NK-92 (cell line): ENCODE data around the gene CRKL.

Source experiments
- DNase-seq: peaks from one replicate; lab custom pipeline; 2025; ENCODE audit not compliant: unreplicated experiment; lab: John Stamatoyannopoulos, UW

CRKL gene

DNA sequence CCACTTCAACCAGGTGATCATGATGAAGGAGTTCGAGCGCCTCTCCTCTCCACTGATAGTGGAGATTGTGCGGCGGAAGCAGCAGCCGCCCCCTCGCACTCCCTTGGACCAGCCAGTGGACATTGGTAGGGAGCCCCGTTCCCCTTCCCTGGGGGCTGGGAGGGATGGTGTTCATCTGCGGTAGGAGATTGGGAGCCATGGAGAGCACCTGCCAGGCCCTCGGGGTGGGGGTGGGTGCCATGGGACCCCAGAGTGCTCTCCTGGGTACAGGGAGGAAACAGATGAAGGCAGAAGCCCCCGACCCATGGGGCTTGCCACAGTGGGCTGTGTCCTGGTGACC, 77.7 kb downstream of the CRKL start:
- no peak for DNase-seq

DNA sequence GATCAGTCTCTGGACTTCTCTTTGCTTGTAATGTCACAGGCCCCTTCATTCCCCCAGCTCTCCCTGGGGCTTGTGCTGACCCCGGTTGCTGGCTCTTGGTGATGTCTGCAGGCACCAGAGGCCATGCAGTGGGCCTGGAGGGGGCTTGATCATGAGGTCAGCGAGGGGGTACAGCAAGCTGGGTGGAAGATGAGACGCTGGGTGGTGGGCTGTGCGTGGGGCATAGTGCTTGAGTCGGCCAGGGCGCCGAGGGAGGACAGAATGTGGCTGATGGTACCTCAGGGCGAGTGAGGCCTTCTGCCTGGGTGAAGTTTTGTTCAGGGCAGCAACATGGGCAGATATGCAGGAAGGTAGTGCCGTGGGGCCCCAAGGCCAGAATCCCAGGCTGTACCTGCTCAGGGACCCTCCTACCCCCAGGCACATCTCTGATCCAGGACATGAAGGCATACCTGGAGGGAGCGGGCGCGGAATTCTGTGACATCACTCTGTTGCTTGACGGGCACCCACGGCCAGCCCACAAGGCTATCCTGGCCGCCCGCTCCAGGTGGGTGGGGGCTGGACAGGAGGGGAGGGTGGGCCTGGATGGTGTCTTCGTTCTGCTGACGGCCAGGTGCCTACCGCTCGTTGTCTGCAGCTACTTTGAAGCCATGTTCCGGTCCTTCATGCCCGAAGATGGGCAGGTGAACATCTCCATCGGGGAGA, 78.3 kb downstream of the CRKL start:
- no peak for DNase-seq

DNA sequence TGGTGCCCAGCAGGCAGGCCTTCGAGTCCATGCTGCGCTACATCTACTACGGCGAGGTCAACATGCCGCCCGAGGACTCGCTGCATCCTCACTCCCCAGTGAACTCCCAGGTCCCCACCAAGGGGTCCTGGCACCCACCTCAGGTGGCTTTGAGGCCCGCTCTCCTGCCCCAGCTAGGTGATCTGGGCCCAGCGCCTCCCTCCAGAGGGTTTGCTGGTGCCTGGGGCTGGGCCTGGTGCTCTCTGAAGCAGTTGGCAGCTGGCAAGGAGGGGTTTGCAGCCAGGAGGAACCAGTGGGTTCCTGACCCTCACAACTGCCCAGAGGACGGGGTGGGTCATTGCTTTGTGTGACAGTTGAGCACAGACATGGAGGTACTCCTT, 78.8 kb downstream of the CRKL start:
- DNase-seq: no peak

DNA sequence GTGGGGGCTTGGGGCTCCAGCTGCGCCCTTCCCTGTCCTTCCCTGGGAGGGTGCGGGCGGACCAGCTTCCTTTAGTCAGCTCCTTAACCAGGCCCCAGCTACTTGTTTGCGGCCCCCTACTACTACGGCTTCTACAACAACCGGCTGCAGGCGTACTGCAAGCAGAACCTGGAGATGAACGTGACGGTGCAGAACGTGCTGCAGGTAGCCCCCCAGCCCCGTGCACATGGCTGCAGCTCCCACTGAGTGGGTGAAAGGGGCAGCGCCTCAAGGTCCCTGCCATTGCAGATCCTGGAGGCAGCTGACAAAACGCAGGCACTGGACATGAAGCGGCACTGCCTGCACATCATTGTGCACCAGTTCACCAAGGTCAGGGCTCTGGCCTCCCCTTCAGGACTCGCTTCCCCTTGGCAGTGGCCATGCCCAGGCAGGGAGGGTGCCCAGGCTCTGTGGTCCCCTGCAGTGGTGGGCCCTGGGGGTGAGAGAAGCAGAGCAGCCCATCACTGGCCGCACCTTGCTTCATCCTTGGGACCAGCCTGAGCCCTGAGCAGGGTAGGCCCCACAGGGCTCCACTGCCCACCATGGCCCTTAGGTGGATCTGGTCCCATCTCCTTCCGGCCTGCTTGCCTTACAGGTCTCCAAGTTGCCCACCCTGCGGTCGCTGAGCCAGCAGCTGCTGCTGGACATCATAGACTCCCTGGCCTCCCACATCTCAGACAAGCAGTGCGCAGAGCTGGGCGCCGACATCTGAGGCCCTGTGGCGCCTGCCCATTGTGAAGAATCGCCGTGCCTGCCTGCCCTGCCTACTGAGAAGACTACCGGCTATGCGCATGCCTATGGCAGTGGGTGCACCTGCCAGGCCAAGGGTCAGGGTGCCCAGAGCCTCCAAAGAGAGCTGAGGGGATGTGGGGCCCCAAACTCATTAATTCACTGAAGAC, 79.7 kb downstream of the CRKL start:
- DNase-seq: no peak

DNA sequence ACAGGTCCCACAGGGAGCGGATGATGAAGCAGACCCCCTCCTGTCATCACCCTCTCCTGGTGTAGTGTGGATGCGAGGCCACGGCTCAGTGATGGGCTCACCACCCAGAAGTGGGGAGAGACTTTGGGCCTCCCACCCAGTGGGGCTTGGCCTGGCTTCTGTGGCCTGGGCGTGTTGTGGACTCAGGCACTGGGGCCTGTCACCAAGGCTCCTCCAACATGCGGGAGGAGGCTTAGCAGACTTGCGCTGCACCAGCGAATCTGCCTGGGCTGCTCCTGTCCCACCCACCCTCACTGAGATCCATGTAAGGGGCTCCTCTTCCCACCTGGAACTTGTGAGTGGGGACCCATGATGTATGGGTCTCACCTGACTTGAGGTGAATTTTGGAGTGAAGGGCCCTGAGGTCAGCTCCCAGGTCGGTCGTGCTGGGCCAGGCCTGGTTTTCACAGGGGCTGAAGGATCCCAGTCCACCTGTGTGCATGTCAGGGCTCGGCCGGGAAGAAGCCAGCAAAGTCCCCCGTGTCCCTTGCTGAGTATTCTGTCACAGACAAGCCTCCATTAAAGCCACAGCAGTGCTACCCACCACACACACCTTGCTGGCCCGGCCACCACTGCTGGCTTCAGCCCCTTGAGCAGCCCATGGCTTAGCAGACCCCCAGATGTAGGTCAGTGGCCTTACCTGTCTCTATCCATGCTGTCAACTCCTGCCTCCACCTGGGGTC, 80.5 kb downstream of the CRKL start:
- DNase-seq: no peak

DNA sequence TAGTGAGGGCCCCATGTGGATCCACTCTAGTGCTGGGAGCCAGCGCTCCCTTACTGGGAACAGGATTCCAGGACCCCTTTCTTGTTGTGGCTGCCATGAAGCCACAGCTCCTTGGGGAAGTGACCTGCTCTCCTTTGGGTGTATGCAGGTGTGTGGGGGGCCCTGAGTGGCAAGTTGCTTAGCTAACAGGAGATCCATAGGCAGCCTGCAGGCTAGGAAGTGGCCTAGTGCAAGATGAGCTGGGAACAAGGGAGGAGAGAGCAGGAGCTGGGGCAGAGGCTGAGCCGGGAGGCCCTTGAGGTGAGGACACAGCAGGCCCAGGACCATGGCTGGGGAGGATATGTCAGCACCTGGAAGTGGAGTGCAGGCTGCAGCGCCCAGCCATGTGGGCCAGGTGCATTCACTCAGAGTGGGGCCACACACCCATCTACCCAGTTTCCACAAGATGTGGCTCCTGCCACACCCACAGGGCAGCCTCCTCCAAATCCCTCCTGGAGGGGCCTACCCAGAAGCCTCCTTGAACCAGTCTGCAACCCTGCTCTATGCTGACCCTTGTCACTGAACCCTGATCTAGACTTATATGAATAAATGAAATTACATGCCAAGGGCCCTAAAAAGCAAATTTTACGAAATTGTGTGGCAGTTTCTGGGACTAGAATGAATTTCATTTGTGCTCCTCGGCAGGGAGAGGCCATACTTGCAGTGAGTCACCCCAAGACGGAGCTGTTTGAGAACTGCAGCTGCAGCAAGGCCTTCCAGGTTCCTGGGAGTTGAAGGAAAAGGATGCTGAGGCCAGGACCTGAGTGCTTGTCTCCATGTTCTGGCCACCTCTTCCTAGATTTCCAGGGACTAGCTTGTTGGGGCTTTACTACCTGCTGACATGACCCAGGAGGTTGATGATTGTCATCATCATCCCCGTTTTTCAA, 81.5 kb downstream of the CRKL start:
- no peak for DNase-seq

DNA sequence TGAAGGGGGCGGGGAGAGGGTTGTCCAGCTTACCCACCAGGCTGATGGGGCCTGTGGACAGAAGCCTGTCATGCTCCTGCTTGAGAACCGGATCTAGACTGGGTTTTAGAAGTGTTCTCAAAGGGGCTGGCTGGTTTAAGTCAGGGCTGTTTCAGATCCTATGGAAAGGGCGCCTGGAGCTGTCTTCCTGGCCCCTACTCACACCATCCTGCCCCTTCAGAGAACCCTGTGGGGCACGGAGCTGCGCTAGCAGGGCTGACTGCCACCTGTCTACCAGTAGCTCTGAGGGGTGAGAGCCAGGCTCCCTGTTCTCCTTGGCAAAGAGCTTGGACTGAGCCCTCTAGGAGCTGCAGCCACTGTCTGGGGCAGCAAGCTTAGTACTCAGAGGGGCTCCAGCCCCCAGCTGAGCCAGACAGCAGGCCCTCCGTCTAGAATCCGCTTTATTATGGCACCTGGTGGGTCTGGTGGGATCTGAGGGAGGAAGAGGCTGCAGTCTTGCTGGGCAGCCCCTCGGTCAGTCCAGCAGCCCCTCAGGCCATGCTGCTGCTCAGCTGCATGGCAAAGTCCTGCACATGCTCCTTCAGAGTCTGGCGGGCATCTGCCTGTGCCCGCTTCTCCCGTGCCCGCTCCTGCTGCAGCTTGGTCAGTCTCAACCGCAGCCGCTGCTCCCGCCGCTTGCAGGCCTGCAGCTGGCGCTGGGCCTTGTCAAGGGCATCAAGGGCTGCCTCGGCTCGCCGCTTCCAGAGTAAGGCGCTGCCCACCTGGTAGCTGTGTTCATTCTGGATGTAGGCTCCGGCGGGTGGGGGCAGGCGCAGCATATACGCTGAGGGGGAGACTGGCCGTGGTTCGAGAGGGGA, 82.4 kb downstream of the CRKL start:
- DNase-seq: no peak

DNA sequence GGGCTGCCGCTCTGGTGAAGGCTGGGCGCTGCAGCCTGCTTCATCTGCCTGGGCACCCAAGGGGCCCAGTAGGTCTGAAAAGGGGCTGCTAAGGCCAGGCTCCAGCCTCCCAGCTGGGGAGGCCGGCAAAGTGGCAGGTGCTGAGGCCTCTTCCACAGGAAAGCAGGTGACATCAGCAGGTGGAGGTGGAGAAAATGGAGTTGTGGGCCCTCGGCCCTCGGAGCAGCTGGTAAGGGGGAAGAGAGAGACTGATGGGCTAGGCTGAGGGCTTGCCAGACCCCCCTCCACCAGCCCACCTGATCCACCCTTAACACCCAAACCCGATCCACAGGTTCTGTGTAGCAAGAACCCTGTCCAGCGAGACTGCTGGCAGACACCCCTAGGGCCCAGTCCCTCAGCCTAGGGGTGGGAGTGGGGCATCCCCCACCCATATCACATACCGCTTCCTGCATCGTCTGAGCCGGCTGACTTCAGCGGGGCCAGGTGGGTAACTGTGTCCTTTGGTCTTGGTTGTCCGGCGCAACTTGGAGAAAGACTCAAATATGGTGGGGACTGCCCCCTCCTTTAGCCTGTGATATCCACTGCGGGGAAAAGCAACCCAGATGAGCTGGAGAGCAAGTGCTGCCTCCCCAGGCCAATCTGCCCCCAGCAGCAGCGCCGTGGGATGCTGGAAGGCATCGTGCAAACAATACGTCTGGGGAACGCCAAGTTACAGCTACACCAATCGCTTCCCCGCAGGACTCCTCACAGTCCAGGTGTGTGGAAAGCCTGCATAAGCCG, 83.2 kb downstream of the CRKL start:
- DNase-seq: no peak

DNA sequence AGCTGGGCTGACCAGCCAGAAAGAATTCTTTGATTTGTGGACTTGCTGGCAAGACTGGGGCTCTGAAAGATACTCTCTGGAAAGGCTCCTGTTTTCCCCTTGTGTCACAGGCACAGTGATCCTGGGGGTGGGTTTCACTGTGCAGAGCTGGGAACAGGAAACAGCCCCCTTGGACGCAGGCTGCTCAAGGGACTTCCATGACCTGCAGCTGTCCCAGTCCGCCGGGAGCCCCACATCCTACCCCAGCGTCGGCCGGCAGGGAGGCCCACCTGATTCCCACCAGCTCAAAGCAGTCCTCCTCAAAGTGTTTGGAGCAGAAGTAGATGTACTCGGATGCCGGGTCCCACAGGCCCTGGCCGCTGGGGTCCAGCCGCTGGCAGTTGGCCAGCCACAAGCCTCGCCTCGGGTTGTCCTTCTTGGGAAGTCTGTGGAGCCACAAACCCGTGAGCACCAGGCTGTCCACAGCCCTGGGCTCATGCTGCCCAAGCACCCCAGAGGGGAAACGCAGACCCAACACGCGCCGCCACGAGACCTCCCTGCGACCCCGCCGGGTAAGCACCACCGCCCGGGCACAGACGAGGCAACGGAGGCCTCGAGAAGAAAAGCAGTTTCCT, 83.9 kb downstream of the CRKL start:
- DNase-seq: no peak

DNA sequence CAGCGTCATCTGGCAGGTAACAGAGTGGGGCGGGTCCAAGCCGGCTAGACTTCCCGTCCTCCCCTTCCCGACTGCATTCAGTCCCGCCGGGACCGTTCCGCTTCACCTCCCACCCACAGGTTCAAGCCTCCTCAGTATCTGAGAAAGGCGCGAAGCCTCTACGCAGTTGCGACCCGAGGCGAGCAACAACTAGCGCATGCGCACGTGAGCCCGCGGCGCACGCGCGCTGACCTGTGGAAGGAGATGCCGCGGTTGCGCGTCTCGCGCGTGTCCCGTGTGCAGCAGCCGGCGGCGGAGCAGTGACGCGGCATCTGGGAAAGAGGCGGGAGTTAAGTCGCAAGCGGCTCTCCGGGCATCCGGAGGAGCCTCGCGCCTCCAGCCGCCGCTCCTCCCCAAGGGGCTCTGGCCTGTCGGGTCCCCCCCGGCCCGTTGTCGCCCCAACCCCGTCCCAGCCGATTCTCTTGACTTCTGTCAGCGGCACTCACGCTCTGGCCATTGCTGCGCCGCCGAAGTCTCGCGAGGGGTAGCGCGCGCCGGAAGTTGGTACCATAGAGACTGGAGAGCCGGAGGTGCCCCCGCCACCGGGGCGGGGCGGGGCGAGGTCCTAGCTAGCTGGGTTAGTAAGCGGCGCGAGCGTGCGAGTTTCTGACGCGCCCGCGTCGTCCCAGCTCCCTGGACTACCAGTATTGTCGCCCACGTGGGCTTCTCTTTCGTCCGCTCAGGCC, 84.6 kb downstream of the CRKL start, which contains the start of gene THAP7:
Gene THAP7, minus strand, starts transcription at position 518 of the 725 bp plus-strand sequence. Its CDS starts 207 bp downstream, at position 311.
- DNase-seq: peak; percentile 64
